Limb (tissue), 2 donors: ENCODE results near the gene INSIG1.

ENCODE experiments used
- DNase-seq, 2 donors: peaks; one replicate each; pipeline ENCODE4 v3.0.0-alpha.2; 2016; ENCODE audit errors: extremely low spot score in 2 of 2

The INSIG1 gene

GRCh38 chr7:155297517-155298287, at the start of gene INSIG1:
TSS of gene INSIG1 (plus strand) at chr7:155297878. CDS start at chr7:155298286, 408 bp downstream.
- DNase-seq = peak; percentile 90 to 97

- no peak for DNase-seq
These were observed 49.3 kb upstream of the INSIG1 start for GRCh38 chr7:155248366-155248756.

GRCh38 chr7:155251831-155252230, 45.8 kb upstream of the INSIG1 start:
- no peak for DNase-seq

GRCh38 chr7:155252444-155252887, 45.2 kb upstream of the INSIG1 start:
- DNase-seq = no peak

- DNase-seq = no peak
These were observed 44.7 kb upstream of the INSIG1 start for GRCh38 chr7:155252892-155253501.

- no peak for DNase-seq
These were observed 43.7 kb upstream of the INSIG1 start for GRCh38 chr7:155254018-155254417.

- no peak for DNase-seq
These were observed 42.6 kb upstream of the INSIG1 start for GRCh38 chr7:155255071-155255470.

GRCh38 chr7:155255621-155256020, 42.1 kb upstream of the INSIG1 start:
- no peak for DNase-seq

GRCh38 chr7:155256081-155256760, 41.5 kb upstream of the INSIG1 start:
- DNase-seq = no peak

- DNase-seq = no peak
These were observed 40.8 kb upstream of the INSIG1 start for GRCh38 chr7:155256761-155257481.

- peak; percentile 48 to 53 for DNase-seq
These were observed 40.0 kb upstream of the INSIG1 start for GRCh38 chr7:155257482-155258225.

GRCh38 chr7:155258226-155258560, 39.5 kb upstream of the INSIG1 start:
- DNase-seq = no peak

- no peak for DNase-seq
These were observed 37.7 kb upstream of the INSIG1 start for GRCh38 chr7:155259866-155260497.

- no peak for DNase-seq
These were observed 37.2 kb upstream of the INSIG1 start for GRCh38 chr7:155260498-155260872.

GRCh38 chr7:155261031-155261985, 36.4 kb upstream of the INSIG1 start:
- DNase-seq = no peak

GRCh38 chr7:155262031-155262430, 35.6 kb upstream of the INSIG1 start:
- no peak for DNase-seq

GRCh38 chr7:155263051-155263450, 34.6 kb upstream of the INSIG1 start:
- DNase-seq = no peak

GRCh38 chr7:155263581-155264143, 34.0 kb upstream of the INSIG1 start:
- no peak for DNase-seq

GRCh38 chr7:155265144-155265543, 32.5 kb upstream of the INSIG1 start:
- no peak for DNase-seq
